Measurements from ENCODE around the gene DDX60. TPM values are rescaled to one million over a fixed set of nuclear protein-coding genes. Genes with fewer than 3 reads are reported as not detected.

Gene DDX60
- total RNA-seq, 2 experiments from 2014 or later, result 18.6 to 21.1 TPM

GRCh38 chr4:168183717-168184571, 134.6 kb downstream of the DDX60 start:
- peak; percentile 77 for TF ChIP-seq CTCF (IDR thresholded peaks at IDR 0.05)
- Mint-ChIP-seq H3K4me1 (ENCODE audit: low read depth) (no peaks in the 10 kb centered on the region), H3K9me3 (no peaks in the 10 kb centered on the region), H3K27ac (no peak overlapping the region), H3K27me3 (no peaks in the 10 kb centered on the region), H3K4me3 (no peak overlapping the region), H3K36me3 (ENCODE audit: low read depth) (no peaks in the 10 kb centered on the region)
- intact Hi-C loops (cut with micrococcal nuclease), result loop anchor here (10.0 kb wide), 2 partner anchors 331 to 731 kb away; no protein-coding TSS in a partner anchor
- no peak for DNase-seq
- ChIA-PET CTCF (interaction anchor here (0.8 to 1.1 kb wide), 2 partner anchors 233 to 738 kb away, joined by 3 read pairs; no protein-coding TSS in a partner anchor), POLR2A (no interaction called here)
- ATAC-seq, result no peak

- DNase-seq (no peak), ATAC-seq (no peak)
- H3K27ac Mint-ChIP-seq, result no peak overlapping the region
- CTCF ChIA-PET, result no interaction called here
- no peak overlapping the region for H3K4me3 Mint-ChIP-seq
- no peaks in the 10 kb centered on the region for H3K4me1 Mint-ChIP-seq (ENCODE audit: low read depth)
- POLR2A ChIA-PET, result no interaction called here
- no peak for TF ChIP-seq CTCF (IDR thresholded peaks at IDR 0.05)
- no peaks in the 10 kb centered on the region for H3K36me3 Mint-ChIP-seq (ENCODE audit: low read depth)
- intact Hi-C loops (cut with micrococcal nuclease), result no loop called here
- no peaks in the 10 kb centered on the region for H3K27me3 Mint-ChIP-seq
- no peaks in the 10 kb centered on the region for H3K9me3 Mint-ChIP-seq
Observed at GRCh38 chr4:168177546-168178149, 140.9 kb downstream of the DDX60 start.

- CTCF ChIA-PET, result no interaction called here
- H3K4me1 Mint-ChIP-seq (ENCODE audit: low read depth), result no peaks in the 10 kb centered on the region
- POLR2A ChIA-PET, result no interaction called here
Observed at GRCh38 chr4:168174308-168174707, 144.2 kb downstream of the DDX60 start.

GRCh38 chr4:168167714-168168284, 150.8 kb downstream of the DDX60 start:
- H3K4me3 Mint-ChIP-seq, result no peak overlapping the region
- no peak for TF ChIP-seq CTCF (IDR thresholded peaks at IDR 0.05)
- H3K36me3 Mint-ChIP-seq (ENCODE audit: low read depth), result no peaks in the 10 kb centered on the region
- no peaks in the 10 kb centered on the region for H3K9me3 Mint-ChIP-seq
- ATAC-seq, result no peak
- no peaks in the 10 kb centered on the region for H3K27me3 Mint-ChIP-seq
- POLR2A ChIA-PET, result no interaction called here
- no peak for DNase-seq
- CTCF ChIA-PET, result no interaction called here
- intact Hi-C loops (cut with micrococcal nuclease), result no loop called here
- H3K4me1 Mint-ChIP-seq (ENCODE audit: low read depth), result no peaks in the 10 kb centered on the region
- no peak overlapping the region for H3K27ac Mint-ChIP-seq

More at GRCh38 chr4:168174308-168174707, 144.2 kb downstream of the DDX60 start:
- Mint-ChIP-seq H3K9me3 (no peaks in the 10 kb centered on the region), H3K27ac (no peak overlapping the region), H3K4me3 (no peak overlapping the region), H3K36me3 (ENCODE audit: low read depth) (no peaks in the 10 kb centered on the region), H3K27me3 (no peaks in the 10 kb centered on the region)
- intact Hi-C loops (cut with micrococcal nuclease), result no loop called here
- no peak for DNase-seq
- ATAC-seq, result no peak
- TF ChIP-seq CTCF (IDR thresholded peaks at IDR 0.05), result no peak

Other genes starting within 250 kb of the DDX60 start
- gene ANXA10, start 226.2 kb downstream of the DDX60 start, total RNA-seq, result not detected
- gene DDX60L, start 161.7 kb upstream of the DDX60 start, total RNA-seq, result 1 to 10 TPM; 7.4 to 7.5 TPM
- gene PALLD, start 178.3 kb upstream of the DDX60 start, total RNA-seq, result under 1 TPM; 0.41 to 0.60 TPM

Measured in activated CD8-positive, alpha-beta T cell treated with anti-CD3 and anti-CD28 coated beads for 36 hours (primary cell).